Rectal smooth muscle tissue (tissue), 1 donor: ENCODE results near the gene SFMBT2.

Experiments
- H3K27ac ChIP-seq: one replicate; pipeline ENCODE4 v1.7.0; 2013; ENCODE audit warnings: low read depth, low read length, inconsistent platforms
- H3K27me3 ChIP-seq: one replicate; pipeline ENCODE4 v1.7.0; 2013; ENCODE audit warnings: low read length; ENCODE audit not compliant: control insufficient read depth, insufficient read depth
- H3K36me3 ChIP-seq: one replicate; pipeline ENCODE4 v1.7.0; 2013; ENCODE audit warnings: low read length; ENCODE audit not compliant: control insufficient read depth, insufficient read depth
- H3K4me1 ChIP-seq: one replicate; pipeline ENCODE4 v1.7.0; 2013; ENCODE audit warnings: low read length; ENCODE audit not compliant: control insufficient read depth, insufficient read depth
- H3K4me3 ChIP-seq: one replicate; pipeline ENCODE4 v1.7.0; 2013; ENCODE audit warnings: low read length
- H3K9ac ChIP-seq: one replicate; pipeline ENCODE4 v1.7.0; 2013; ENCODE audit warnings: low read length

SFMBT2 gene

GRCh38 chr10:7345717-7346116, 65.1 kb downstream of the SFMBT2 start:
- Histone ChIP-seq H3K27me3 (no peaks in the 10 kb centered on the region), H3K27ac (no peak overlapping the region), H3K9ac (no peak overlapping the region), H3K36me3 (no peaks in the 10 kb centered on the region), H3K4me3 (no peak overlapping the region), H3K4me1 (no peaks in the 10 kb centered on the region)

- Histone ChIP-seq H3K36me3 (no peaks in the 10 kb centered on the region), H3K27me3 (no peaks in the 10 kb centered on the region), H3K9ac (no peak overlapping the region), H3K4me3 (no peak overlapping the region), H3K4me1 (no peaks in the 10 kb centered on the region), H3K27ac (no peak overlapping the region)
These were observed 67.8 kb downstream of the SFMBT2 start for GRCh38 chr10:7343040-7343439.

- Histone ChIP-seq H3K36me3 (no peaks in the 10 kb centered on the region), H3K27ac (no peak overlapping the region), H3K27me3 (no peaks in the 10 kb centered on the region), H3K9ac (no peak overlapping the region), H3K4me1 (no peaks in the 10 kb centered on the region), H3K4me3 (no peak overlapping the region)
These were observed 70.5 kb downstream of the SFMBT2 start for GRCh38 chr10:7340179-7340874.

- H3K4me3 ChIP-seq, result no peak overlapping the region
- H3K27ac ChIP-seq, result no peak overlapping the region
- H3K9ac ChIP-seq, result no peak overlapping the region
- H3K36me3 ChIP-seq, result no peaks in the 10 kb centered on the region
- H3K4me1 ChIP-seq, result no peaks in the 10 kb centered on the region
- no peaks in the 10 kb centered on the region for H3K27me3 ChIP-seq
These were observed 71.3 kb downstream of the SFMBT2 start for GRCh38 chr10:7339510-7339909.

GRCh38 chr10:7338469-7338868, 72.4 kb downstream of the SFMBT2 start:
- Histone ChIP-seq H3K36me3 (no peaks in the 10 kb centered on the region), H3K4me1 (no peaks in the 10 kb centered on the region), H3K9ac (no peak overlapping the region), H3K4me3 (no peak overlapping the region), H3K27ac (no peak overlapping the region), H3K27me3 (no peaks in the 10 kb centered on the region)

GRCh38 chr10:7337431-7338171, 73.2 kb downstream of the SFMBT2 start:
- Histone ChIP-seq H3K4me1 (no peaks in the 10 kb centered on the region), H3K4me3 (no peak overlapping the region)

GRCh38 chr10:7335977-7336376, 74.9 kb downstream of the SFMBT2 start:
- no peaks in the 10 kb centered on the region for H3K36me3 ChIP-seq
- no peak overlapping the region for H3K4me3 ChIP-seq
- no peaks in the 10 kb centered on the region for H3K27me3 ChIP-seq
- H3K27ac ChIP-seq, result no peak overlapping the region
- H3K9ac ChIP-seq, result no peak overlapping the region
- H3K4me1 ChIP-seq, result no peaks in the 10 kb centered on the region

More at GRCh38 chr10:7337431-7338171, 73.2 kb downstream of the SFMBT2 start:
- H3K27me3 ChIP-seq, result no peaks in the 10 kb centered on the region
- H3K36me3 ChIP-seq, result no peaks in the 10 kb centered on the region
- H3K27ac ChIP-seq, result no peak overlapping the region
- no peak overlapping the region for H3K9ac ChIP-seq

GRCh38 chr10:7334642-7334964, 76.2 kb downstream of the SFMBT2 start:
- Histone ChIP-seq H3K27ac (no peak overlapping the region), H3K4me1 (no peaks in the 10 kb centered on the region), H3K36me3 (no peaks in the 10 kb centered on the region), H3K27me3 (no peaks in the 10 kb centered on the region), H3K4me3 (no peak overlapping the region), H3K9ac (no peak overlapping the region)

GRCh38 chr10:7333961-7334641, 76.7 kb downstream of the SFMBT2 start:
- Histone ChIP-seq H3K36me3 (no peaks in the 10 kb centered on the region), H3K27ac (no peak overlapping the region), H3K9ac (no peak overlapping the region), H3K4me3 (no peak overlapping the region), H3K4me1 (no peaks in the 10 kb centered on the region), H3K27me3 (no peaks in the 10 kb centered on the region)

GRCh38 chr10:7329219-7329618, 81.6 kb downstream of the SFMBT2 start:
- Histone ChIP-seq H3K9ac (no peak overlapping the region), H3K4me1 (no peaks in the 10 kb centered on the region), H3K27me3 (no peaks in the 10 kb centered on the region), H3K27ac (no peak overlapping the region), H3K4me3 (no peak overlapping the region), H3K36me3 (no peaks in the 10 kb centered on the region)

- Histone ChIP-seq H3K27ac (no peak overlapping the region), H3K9ac (no peak overlapping the region), H3K27me3 (no peaks in the 10 kb centered on the region), H3K4me3 (no peak overlapping the region), H3K36me3 (no peaks in the 10 kb centered on the region), H3K4me1 (no peaks in the 10 kb centered on the region)
These were observed 82.9 kb downstream of the SFMBT2 start for GRCh38 chr10:7327885-7328284.

GRCh38 chr10:7322623-7323022, 88.2 kb downstream of the SFMBT2 start:
- Histone ChIP-seq H3K27me3 (no peaks in the 10 kb centered on the region), H3K4me1 (no peaks in the 10 kb centered on the region), H3K36me3 (no peaks in the 10 kb centered on the region), H3K9ac (no peak overlapping the region), H3K4me3 (no peak overlapping the region), H3K27ac (no peak overlapping the region)
